ENCODE results near the gene CRIM1. TPM values are rescaled to one million over a fixed set of nuclear protein-coding genes. Genes with fewer than 3 reads are reported as not detected.
A peak's percentile ranks its signal among the peaks of the same experiment; 100 is the strongest.

Gene CRIM1
- total RNA-seq, 6 donors from 2014 or later, result 74.7 to 128 (median 110) TPM

GRCh38 chr2:36352701-36353100 is 2.9 kb upstream of the CRIM1 start:
- H3K27ac ChIP-seq, result no peak overlapping the region
- no peak for ATAC-seq (ENCODE audit: low FRiP score in 2 of 2)
- WGBS, 2 donors, result 73 to 79% methylated on average over 3 of the region's 3 CpGs

GRCh38 chr2:36354811-36355150 is 797 bp upstream of the CRIM1 start:
- 27 to 29% methylated on average over 10 to 11 of the region's 11 CpGs for WGBS, 2 donors
- TF ChIP-seq POLR2AphosphoS5 (IDR thresholded peaks at IDR 0.05), result no peak
- TF ChIP-seq POLR2A (IDR thresholded peaks at IDR 0.05), result no peak
- TF ChIP-seq EP300 (IDR thresholded peaks at IDR 0.05), result no peak
- no peak for TF ChIP-seq CTCF (IDR thresholded peaks at IDR 0.05)
- DNase-seq (no peak), ATAC-seq (ENCODE audit: low FRiP score in 2 of 2) (no peak)
- Histone ChIP-seq H3K36me3 (no peaks in the 10 kb centered on the region), H3K9me3 (no peaks in the 10 kb centered on the region), H3K27ac (peak overlapping the region; percentile 84 to 94 (median 88)), H3K4me3 (peak overlapping the region; percentile 42 to 86 (median 78)), H3K27me3 (peaks cover 0 to 11% (median 0%) of the 10 kb centered on the region in 4 donors), H3K4me1 (peaks cover 21 to 50% (median 30%) of the 10 kb centered on the region in 4 donors)

More at GRCh38 chr2:36352701-36353100, 2.9 kb upstream of the CRIM1 start:
- Histone ChIP-seq H3K4me3 (no peak overlapping the region), H3K9me3 (no peaks in the 10 kb centered on the region), H3K4me1 (peaks cover 12 to 29% (median 20%) of the 10 kb centered on the region in 4 donors), H3K36me3 (no peaks in the 10 kb centered on the region), H3K27me3 (peaks cover 0 to 11% (median 0%) of the 10 kb centered on the region in 4 donors)
- no peak for DNase-seq
- TF ChIP-seq POLR2AphosphoS5 (IDR thresholded peaks at IDR 0.05), result no peak
- TF ChIP-seq CTCF (IDR thresholded peaks at IDR 0.05), result no peak
- no peak for TF ChIP-seq EP300 (IDR thresholded peaks at IDR 0.05)
- no peak for TF ChIP-seq POLR2A (IDR thresholded peaks at IDR 0.05)

- peak overlapping the region; percentile 84 to 94 (median 88) for H3K27ac ChIP-seq
- H3K4me1 ChIP-seq, result peaks cover 27 to 61% (median 41%) of the 10 kb centered on the region in 4 donors
- ATAC-seq (ENCODE audit: low FRiP score in 2 of 2) (peak in 1 of 2 donors; percentile 18), DNase-seq (no peak)
- peak overlapping the region; percentile 71 to 86 (median 82) for H3K4me3 ChIP-seq
- no peaks in the 10 kb centered on the region for H3K36me3 ChIP-seq
- H3K9me3 ChIP-seq, result no peaks in the 10 kb centered on the region
- TF ChIP-seq CTCF (IDR thresholded peaks at IDR 0.05), result no peak
- no peak for TF ChIP-seq POLR2AphosphoS5 (IDR thresholded peaks at IDR 0.05)
- TF ChIP-seq POLR2A (IDR thresholded peaks at IDR 0.05), result no peak
- no peak for TF ChIP-seq EP300 (IDR thresholded peaks at IDR 0.05)
- H3K27me3 ChIP-seq, result peaks cover 0 to 11% (median 0%) of the 10 kb centered on the region in 4 donors
- 0 to 3% methylated on average over 12 to 35 of the region's 55 CpGs for WGBS, 2 donors
Measured at GRCh38 chr2:36355890-36356297, 316 bp downstream of the CRIM1 start.

GRCh38 chr2:36356298-36356989 is 866 bp downstream of the CRIM1 start:
- DNase-seq, result peak; percentile 37 to 91
- H3K36me3 ChIP-seq, result no peaks in the 10 kb centered on the region
- peak; percentile 27 to 38 for ATAC-seq (ENCODE audit: low FRiP score in 2 of 2)
- no peaks in the 10 kb centered on the region for H3K9me3 ChIP-seq
- peaks cover 0 to 11% (median 0%) of the 10 kb centered on the region in 4 donors for H3K27me3 ChIP-seq
- TF ChIP-seq POLR2AphosphoS5 (IDR thresholded peaks at IDR 0.05) (no peak), CTCF (IDR thresholded peaks at IDR 0.05) (no peak), POLR2A (IDR thresholded peaks at IDR 0.05) (no peak), EP300 (IDR thresholded peaks at IDR 0.05) (no peak)
- H3K4me3 ChIP-seq, result peak overlapping the region; percentile 71 to 86 (median 82)
- 1% methylated on average over 30 of the region's 74 CpGs; no CpG with 5 or more reads in 1 of the 2 donors for WGBS, 2 donors
- peaks cover 33 to 66% (median 46%) of the 10 kb centered on the region in 4 donors for H3K4me1 ChIP-seq
- peak overlapping the region; percentile 84 to 94 (median 88) for H3K27ac ChIP-seq

Data from upper lobe of left lung (tissue), 6 donors.